Activated CD4-positive, alpha-beta T cell treated with anti-CD3 and anti-CD28 coated beads, Interleukin-2, amount 50 U/mL, for 24 hours (primary cell): ENCODE measurements around the gene KIAA1671.
A peak's percentile ranks its signal among the peaks of the same experiment; 100 is the strongest.

ENCODE experiments used
- DNase-seq, 2 donors: peaks; one replicate each; pipeline ENCODE4 v3.0.0-alpha.2; 2020; ENCODE audit warnings: low read depth in 1 of 2, low spot score in 1 of 2

The KIAA1671 gene

DNA sequence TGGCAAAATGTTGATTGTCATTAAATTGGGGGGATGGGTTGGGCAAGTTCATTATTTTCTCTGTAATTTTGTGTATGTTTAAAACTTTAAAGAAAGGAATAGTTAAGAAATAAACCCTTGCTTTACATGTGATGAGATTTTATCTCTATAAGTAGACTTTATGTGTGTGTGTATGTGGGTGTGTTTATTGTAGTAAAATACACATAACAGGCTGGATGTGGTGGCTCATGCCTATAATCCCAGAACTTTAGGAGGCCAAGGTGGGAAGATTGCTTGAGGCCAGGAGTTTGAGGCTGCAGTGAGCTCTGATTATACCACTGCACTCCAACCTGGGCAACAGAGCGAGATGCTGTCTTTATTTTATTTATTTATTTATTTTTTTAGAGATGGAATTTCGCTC, 83.2 kb downstream of the KIAA1671 start:
- DNase-seq, result no peak

DNA sequence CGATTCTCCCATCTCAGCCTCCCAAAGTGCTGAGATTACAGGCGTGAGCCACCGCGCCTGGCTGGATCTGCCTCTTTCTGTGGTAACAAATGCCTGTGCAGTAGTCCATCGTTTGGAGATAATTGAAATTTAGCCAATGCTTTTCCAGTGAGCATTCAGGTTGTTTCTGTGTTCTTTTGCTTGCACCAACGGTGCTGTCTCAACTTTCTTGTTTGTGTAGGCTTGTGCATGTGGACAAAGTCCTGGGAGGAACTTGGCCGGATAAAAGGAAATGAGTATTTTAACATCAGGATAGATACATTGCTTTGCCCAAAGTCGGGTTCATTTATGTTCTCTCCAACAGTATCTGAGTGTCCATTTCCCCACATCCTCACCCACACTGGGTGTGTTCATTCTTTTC, 85.7 kb downstream of the KIAA1671 start:
- DNase-seq, result no peak

DNA sequence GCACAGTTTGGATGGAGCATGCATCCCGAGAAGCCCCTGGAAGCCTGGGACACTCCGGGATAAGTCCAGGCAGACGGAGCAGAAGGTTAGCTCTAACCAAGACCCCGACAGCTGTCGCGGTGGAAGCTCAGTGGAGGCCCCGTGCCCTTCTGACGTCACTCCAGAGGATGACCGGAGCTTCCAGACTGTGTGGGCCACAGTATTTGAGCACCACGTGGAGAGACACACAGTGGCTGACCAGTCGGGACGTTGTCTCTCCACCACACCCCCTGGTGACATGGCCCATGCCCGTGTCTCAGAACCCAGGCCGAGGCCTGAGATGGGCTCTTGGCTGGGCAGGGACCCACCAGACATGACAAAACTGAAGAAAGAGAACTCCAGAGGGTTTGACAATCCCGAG, 86.3 kb downstream of the KIAA1671 start:
- DNase-seq, result no peak

DNA sequence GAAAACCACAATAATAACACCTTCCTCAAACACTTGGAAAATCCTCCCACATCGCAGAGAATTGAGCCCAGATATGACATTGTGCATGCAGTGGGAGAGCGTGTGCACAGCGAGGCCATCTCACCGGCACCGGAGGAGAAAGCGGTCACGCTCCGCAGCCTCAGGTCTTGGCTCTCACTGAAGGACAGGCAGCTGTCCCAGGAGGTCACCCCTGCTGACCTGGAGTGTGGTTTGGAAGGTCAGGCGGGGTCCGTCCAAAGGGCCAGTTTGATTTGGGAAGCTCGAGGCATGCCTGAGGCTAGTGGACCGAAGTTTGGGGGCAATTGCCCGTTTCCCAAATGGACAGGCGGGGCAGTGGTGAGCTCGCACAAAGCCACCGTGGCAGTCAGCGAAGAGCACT, 86.7 kb downstream of the KIAA1671 start:
- no peak for DNase-seq

DNA sequence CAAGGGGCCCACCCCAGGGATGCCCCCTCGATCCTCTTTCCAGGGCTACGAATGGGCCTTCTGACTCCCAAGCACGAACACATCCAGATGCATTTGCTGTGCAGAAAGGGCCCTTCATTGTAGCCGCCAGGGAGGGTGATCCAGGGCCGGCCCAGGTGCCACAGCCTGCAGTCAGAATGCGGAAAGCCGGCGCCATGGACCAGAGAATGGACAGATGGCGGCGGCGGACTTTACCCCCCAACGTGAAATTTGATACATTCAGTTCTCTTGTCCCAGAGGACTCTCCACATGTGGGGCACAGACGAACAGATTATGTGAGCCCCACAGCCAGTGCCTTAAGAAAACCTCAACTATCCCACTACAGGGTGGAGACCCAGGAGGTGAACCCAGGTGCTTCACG, 87.2 kb downstream of the KIAA1671 start:
- DNase-seq, result no peak

DNA sequence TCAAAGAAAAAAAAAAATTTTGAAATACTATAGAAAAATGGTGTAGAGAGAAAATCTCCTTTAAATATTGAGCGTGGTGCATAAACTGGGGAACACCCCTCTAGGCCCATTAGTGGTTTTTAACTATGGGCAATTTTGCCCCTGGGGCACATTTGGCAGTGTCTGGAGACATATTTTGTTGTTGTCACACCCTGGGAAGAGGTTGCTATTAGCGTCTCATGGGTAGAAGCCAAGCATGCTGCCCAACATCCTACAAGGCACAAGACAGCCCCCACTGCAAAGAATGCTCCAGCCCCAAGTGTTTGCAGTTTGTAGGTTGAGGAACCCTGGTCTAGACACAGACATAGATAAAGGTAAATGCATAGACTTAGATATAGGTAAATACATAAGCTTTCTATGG, 92.6 kb downstream of the KIAA1671 start:
- no peak for DNase-seq

DNA sequence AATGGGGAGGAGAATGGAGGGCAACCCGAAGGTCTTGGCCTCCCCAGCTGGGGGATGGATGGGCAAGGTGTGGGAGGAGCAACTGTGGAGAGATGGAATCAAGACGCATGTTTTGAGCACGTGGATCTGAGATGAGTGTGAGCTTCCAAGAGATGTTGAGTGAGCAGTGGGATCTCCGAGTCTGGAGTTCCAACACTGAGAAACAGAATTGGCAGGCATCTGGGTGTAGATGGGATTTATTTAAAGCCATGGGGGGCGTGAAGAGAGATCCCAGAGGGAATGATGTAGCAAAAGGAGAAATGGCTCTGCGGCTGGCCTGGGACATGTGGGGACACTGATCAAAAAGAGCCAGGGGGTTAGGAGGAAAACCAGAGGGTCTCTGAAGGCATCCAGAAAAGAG, 95.6 kb downstream of the KIAA1671 start:
- no peak for DNase-seq

DNA sequence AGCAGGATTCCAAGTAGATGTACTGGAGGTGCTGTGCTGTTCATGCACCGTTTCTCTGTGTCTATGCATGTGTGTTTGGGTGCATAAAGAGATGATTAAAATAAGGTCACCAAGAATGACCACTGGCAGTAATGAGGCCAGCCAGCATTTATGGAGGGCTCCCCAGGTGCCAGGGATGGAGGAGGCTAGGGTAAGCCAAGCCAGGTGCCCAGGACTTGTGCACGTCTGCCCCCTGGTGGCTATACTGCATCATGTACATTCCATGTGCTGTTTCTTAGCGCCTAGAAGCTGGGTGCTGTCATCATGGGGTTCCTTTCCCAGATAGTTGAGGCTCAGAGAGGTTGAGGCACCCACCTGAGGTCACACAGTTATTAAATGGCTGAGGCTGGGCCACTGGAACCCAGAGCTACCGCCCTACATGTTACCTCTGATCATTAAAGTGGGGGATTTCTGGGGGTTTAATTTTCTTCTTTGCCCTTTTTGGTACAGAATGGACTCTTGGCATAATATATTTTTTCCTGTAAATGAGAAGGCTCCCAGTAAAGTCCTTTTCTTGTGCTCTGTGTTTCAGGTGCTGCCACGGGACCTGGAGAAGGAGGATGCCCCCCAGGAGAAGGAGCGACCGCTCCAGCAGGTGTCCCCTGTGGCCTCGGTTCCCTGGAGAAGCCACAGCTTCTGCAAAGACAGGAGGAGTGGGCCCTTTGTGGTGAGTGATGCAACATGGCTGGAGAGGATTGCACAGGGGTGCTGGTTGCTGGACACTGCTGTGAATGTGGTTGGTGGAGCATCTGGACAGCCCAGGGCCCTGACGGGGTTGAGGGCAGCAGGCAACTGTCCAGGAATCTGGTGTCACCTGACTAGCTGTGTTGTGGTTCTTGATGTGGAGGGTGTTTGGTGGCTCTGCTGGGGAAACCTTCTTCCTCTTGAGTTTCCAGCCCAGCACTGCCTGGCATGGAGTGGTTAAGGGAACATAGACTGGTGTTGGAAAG, 96.4 kb downstream of the KIAA1671 start:
- peak; percentile 49 to 64 for DNase-seq

DNA sequence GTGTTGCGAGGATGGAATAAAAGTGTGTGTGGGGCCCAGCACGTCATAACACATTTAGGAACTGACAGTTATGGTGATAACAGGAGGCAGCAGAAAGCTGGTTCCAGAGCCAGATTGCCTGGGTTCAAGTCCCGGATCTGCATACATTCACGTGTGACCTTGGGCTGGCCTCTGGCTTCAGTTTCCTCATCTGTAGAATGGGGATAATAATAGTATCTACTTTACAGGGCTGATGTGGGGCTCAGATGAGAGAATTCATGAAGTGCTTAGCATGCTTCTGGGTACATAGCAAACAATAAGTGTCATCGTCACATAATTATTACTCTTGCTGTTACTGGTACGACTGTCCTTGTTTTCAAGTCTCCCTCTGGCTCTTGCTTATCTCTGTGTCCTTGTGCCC, 97.3 kb downstream of the KIAA1671 start:
- DNase-seq, result no peak

DNA sequence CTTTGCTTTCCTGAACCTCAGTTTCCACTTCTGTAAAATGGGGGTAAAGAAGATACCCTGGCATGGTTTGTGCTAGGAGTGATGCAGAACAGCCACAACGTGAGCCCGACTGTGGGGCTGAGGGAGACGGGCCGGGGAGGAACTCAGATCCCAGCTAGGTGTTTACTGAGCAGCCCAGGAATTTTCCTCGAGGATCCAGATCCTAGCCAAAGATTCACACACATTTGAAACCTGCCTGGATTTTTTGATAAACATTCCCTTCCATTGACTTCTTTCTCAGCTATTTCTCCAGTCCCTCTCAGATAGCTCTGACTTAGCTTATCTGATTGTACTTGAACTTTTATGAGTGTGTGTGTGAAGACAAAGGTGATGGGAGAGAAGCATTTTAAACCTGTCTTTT, 98.0 kb downstream of the KIAA1671 start:
- no peak for DNase-seq

DNA sequence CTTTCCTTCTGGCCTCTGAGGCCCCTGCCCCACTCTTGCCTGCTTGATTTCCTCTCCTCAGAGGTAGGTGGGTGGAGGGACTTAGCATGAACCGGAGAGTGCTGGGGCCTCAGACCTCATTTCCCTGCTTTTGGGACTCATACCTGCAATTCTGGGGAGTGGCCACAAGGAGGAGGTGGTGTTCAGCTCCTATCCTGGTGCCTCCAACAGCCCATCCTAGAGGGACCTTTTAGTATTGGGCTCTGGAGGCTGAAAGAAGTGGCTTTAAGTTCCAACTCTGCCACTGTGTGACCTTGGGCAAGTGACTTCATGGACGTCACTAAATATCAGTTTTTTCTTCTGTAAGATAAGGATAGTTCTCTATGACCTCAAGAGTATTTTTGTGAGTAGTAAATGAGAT, 98.6 kb downstream of the KIAA1671 start:
- DNase-seq, result no peak

DNA sequence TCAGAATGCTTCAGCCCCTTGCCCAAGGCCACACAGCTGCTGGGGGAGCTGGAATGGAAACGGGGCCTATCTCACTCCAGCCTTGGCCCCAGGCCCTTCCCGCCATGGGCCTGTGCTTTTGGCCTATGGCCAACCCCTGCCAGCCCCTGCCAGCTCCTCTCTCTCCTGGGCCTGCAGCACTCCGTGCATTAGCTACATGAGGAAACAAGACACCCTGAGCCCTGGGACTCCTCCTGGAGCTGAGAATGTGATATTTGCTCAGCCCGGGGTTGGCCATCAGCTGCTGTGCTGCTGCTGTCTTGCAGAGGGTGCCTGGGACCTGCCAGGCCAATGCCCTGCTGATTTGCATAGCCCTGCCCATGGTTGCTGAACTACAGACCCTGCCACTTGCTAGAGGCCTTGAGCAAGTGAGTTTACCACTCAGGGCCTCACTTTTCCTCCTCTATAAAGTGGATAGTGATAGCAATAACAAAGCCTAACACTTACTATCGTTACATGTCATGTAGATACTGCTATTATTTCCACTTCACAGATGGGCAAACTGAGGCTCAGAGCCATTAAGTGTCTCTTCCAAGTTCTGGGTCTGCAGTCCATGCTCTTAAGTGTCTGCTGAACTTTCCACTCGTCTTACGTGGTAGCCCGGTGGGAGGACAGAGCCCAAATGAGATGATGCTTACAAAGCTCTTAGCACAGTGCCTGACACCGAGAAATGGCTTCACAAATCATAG, 99.6 kb downstream of the KIAA1671 start:
- DNase-seq, result no peak

DNA sequence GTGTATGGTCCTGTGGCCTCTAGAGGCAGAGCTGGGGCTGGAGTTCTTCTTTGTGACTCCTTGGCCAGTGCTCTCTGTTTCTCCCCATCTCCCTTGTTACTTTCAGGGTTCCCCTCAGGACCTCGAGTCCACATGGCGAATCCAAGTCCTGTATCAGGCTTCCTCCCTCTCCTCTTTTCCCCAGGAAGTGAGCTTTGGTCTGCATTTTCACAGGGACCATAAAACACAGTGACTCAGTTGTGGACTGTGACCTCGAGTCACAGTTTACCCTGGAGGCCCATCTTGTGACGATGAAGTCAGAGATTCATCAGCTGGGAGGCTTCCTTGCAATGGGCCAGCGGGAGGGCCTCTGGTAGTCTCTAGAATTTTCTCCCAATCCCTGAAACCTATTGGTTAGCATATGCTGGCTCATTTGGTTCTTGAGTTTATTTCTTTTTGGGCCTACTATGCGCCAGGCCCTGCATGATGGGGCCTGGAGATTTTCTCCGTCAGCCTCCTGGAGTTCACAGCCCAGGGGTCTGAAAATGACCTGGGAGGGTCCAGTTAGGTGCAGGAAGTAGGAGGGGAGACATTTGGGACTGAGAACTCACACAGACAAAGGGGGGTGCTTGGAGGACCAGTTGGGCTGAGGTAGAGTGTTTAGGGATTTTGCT, 100.8 kb downstream of the KIAA1671 start:
- DNase-seq, result no peak

DNA sequence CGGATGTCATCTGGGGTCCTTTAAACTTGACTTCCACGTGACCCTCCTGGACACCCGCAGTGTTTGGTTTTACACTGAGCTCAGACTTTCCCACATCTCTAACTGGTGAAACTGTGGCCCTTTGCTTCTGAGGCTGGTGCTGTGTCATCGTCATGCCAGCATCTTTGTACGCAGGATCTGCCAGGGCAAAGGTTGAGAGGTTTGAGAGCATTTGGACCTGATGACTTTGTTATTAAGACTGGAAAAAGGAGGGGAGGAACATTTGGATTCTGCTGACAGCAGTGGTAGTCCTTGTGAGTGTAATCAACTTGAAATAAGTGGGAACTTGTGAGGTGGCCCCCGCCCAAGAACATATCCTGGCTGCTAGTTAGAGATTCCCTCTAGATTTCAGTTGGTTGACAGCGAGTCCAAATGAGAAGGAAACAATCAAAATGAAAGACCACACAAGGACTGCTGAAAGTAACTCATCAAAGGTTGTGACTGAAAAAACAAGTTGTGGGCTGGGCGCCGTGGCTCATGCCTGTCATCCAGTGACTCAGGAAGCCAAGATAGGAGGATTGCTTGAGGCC, 102.5 kb downstream of the KIAA1671 start:
- no peak for DNase-seq

DNA sequence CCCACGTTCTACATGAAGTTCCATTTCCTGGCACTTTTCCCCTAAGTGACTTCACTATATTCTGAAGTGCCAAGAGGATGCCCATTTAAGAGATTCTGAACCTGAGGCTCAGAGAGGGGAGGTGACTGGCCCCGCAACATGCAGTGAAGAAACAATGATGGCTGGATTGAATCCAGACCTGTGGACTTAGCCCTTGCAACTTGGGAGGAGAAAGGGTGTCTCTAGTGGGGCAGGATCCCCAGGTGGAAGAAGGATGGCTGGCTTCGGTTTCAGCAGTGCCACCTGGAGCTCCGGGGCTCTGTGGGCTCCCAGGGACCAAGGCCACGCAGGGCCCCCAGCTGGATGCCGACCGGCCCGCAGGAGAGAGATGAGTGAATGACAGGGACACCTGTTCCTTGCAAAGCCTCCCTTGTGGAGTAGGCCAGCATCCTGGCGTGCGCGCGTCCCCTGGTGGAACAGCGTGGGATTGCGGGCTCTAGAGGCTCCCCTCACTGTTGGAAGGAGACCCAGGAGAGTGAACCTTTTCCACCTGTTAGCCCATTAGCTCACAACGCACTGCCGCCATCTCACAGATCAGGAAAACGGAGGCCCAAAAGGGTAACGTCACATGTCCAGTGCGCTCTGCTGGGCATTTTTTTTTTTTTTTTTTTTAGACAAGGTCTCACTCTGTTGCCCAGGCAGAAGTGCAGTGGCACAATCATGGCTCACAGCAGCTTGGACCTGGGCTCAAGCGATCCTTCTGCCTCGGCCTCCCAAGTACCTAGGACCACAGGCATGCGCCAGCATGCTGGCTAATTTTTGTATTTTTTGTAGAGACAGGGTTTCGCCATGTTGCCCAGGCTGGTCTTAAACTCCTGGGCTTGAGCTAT, 104.7 kb downstream of the KIAA1671 start:
- DNase-seq, result peak; percentile 62 to 67

DNA sequence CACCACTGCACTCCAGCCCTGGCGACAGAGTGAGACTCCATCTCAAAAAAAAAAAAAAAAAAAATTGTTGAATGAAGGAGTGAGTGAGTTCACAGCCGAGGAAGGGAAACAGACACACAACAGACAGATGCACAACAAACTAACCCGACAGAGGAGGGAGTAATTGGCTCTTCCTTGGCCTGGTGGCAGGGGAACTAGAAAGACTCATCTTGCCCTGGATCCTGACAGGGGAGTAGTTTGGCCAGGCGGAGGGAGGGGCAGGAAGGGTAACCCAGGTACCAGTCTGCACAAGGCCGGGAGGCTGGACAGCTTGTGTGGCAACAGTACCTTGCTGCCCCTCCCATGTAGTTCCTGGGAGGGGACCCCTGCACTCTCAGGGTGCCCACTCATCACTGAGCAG, 106.9 kb downstream of the KIAA1671 start:
- no peak for DNase-seq

DNA sequence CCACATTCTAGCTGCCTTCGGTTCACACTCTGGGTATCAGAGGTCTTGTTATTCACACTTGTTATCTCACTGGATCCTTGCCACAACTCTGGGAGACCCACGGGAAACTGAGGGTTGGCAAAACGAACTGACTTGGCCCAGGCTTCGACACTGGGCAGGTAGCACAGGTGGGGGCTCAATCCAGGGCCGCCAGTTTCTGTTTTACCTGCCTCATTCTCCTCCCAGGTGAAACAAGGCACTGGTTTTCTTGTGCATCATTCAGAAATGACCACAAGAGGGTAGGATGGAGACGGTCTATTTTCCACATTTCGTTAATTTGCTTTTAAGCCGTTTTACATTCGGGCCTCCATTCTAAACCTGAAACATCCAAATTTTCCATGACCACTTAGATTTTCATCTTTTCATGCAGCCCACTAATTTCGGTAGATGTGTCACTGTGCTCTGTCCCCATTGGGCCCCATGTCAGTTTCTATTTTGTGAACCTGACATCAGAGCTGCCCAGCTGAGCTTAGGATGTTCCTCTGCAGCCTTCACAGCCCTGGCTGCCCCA, 108.1 kb downstream of the KIAA1671 start:
- peak in 1 of 2 donors; percentile 55 for DNase-seq

DNA sequence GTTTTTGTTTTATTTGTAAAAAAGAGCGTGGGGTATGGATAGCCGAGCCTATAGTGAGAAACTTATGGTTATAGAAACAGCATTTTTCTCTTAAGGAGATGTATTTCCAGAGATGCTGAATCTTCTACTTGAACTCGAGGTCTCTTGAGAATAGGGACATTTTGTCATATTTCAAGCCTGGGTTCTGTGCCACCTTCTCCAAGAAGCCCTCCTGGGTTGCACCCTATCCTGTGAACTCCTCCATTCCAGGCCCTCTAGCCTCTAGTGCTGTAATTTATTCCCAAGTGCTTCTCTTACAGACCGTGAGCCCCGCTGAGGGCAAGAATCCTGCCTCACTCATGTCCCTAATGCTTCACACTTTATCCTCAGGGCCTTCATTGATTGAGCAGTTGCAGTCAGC, 108.6 kb downstream of the KIAA1671 start:
- no peak for DNase-seq

DNA sequence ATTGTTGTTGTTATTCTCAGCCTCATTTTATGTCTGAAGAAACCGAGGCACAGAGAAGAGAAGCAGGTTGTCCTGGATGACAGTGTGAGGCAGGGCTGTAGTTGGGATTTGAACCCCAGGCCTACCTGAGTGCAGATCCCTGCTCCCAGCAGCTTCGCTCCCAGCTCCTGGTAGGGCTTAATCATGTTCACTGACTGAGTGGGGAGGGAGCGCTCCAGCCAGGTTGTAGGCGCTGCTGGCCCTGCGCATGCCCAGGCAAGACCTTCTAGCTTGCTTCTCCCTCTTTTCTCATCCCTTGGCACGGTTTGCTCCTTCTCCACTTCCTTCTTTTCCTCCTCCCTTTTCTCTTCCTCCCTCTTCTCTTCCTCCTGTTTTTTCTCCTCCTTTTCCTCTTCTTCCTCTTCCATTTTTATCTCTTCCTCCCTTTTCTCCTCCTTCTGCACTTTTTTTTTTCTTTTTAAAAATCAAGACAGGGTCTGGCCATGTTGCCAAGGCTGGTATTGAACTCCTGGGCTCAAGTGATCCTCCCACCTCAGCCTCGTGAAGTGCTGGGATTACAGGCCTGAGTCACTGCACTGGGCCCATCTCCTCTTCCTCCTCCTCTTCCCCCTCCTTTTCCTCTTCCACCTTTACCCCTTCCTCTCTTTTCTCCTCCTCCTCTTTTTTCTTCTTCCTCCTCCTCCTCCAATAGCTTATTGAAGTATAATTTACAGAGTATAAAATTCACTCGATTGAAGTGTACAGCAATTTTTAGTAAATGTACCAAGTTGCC, 109.3 kb downstream of the KIAA1671 start:
- DNase-seq, result no peak
